Measurements from ENCODE around the gene NRSN1. TPM values are rescaled to one million over a fixed set of nuclear protein-coding genes. Genes with fewer than 3 reads are reported as not detected.

Gene NRSN1
- total and polyA plus RNA-seq, 2 experiments from 2014 or later = 0.68 to 1.5 TPM

DNA sequence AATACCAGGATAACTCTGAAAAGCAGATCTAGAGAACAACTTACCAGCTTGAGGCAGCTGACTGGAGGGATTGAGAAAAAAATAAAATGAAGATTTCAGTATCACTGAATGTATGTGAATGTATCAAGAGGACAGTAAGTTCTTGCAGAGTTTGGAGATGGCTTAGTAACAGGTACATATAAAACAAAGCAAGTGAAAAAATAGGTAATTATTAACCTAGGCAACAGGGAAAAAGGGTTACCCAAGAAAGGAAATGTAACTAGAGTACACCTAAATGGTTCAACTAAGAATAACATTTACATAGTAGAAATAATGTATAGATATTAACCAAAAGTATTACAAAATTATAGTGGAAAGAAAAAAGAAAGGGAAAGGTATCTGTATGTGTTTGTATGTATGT lies 67.3 kb downstream of the NRSN1 start:
- no peak overlapping the region for H2AFZ ChIP-seq
- H3K27me3 Mint-ChIP-seq (ENCODE audit: insufficient read depth, low read depth, poor library complexity) = no peaks in the 10 kb centered on the region
- no peaks in the 10 kb centered on the region for H3K4me1 ChIP-seq (ENCODE audit: insufficient read depth)
- DNase-seq (ENCODE audit: low spot score) = no peak
- no peaks in the 10 kb centered on the region for H3K9me3 Mint-ChIP-seq
- H3K79me2 ChIP-seq (replicated peaks; ENCODE audit: insufficient read depth) = no peaks in the 10 kb centered on the region
- no peaks in the 10 kb centered on the region for H3F3A ChIP-seq (replicated peaks; ENCODE audit: low read depth)
- no peak for ATAC-seq
- H3K4me2 ChIP-seq = no peak overlapping the region
- no peaks in the 10 kb centered on the region for H3K27me3 ChIP-seq (ENCODE audit: insufficient read depth)
- TF ChIP-seq CREB1 (CRISPR knock-in tag; IDR thresholded peaks at IDR 0.05; ENCODE audit: low read depth) (no peak), EZH2 (IDR thresholded peaks at IDR 0.05; ENCODE audit: low read depth, unreplicated experiment) (no peak), ZNF114 (CRISPR knock-in tag; IDR thresholded peaks at IDR 0.05) (no peak)
- no peak overlapping the region for H3K4me3 ChIP-seq
- H3K27ac ChIP-seq (ENCODE audit: low read depth) = no peak overlapping the region
- no peaks in the 10 kb centered on the region for H3K36me3 Mint-ChIP-seq (ENCODE audit: low read depth)
- H3K4me3 Mint-ChIP-seq = no peak overlapping the region
- H4K20me1 ChIP-seq (replicated peaks; ENCODE audit: insufficient read depth) = no peaks in the 10 kb centered on the region
- H3K4me1 Mint-ChIP-seq = no peaks in the 10 kb centered on the region
- H3K36me3 ChIP-seq (ENCODE audit: insufficient read depth) = no peaks in the 10 kb centered on the region
- H3K27ac Mint-ChIP-seq = no peak overlapping the region
- H3K9me2 ChIP-seq (ENCODE audit: insufficient read depth) = 0 out of 2 replicates have a peak, but pooled peaks cover 4% of the 10 kb centered on the region

DNA sequence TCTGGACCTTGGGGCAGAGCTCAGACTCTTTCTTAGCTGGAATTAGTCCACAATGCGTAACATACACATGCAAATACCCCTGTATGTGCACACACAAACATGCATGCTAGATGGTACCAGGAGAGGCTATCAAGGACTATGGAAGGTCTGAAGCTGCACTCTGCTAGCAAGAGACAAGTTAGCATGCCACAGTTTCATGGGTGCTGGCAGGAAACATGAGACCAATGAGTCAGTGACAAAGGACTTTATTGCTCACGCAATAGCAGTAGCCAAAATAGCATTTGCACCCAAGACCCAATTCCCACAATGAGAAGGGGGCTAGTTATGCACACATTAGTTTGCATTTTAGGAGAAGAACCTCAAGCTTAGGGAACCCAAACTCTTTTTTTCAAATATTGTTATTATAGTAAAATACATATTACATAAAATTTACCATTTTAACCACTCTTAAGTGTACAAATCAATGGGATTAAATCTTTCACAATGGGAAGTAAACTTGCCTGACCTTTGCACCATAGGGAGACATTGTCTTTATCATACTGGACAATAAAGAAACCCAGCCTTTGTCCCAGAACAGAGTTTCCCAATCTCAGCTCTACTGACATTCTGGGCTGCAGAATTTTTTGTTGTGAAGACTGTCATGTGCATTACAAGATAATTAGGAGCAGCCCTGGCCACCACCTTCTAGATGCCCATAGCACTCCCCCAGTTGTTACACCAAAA lies 69.1 kb downstream of the NRSN1 start:
- Mint-ChIP-seq H3K4me3 (no peak overlapping the region), H3K9me3 (peaks cover 5% of the 10 kb centered on the region; the same call in 1 of the 3 replicates), H3K36me3 (ENCODE audit: low read depth) (no peaks in the 10 kb centered on the region), H3K27ac (no peak overlapping the region), H3K27me3 (ENCODE audit: insufficient read depth, low read depth, poor library complexity) (no peaks in the 10 kb centered on the region), H3K4me1 (no peaks in the 10 kb centered on the region)
- Histone ChIP-seq H3K9me2 (ENCODE audit: insufficient read depth) (0 out of 2 replicates have a peak, but pooled peaks cover 4% of the 10 kb centered on the region), H2AFZ (no peak overlapping the region), H3K27ac (ENCODE audit: low read depth) (no peak overlapping the region), H3K4me1 (ENCODE audit: insufficient read depth) (no peaks in the 10 kb centered on the region), H3K79me2 (replicated peaks; ENCODE audit: insufficient read depth) (no peaks in the 10 kb centered on the region), H3K4me3 (no peak overlapping the region), H3F3A (replicated peaks; ENCODE audit: low read depth) (no peaks in the 10 kb centered on the region), H4K20me1 (replicated peaks; ENCODE audit: insufficient read depth) (no peaks in the 10 kb centered on the region), H3K27me3 (ENCODE audit: insufficient read depth) (no peaks in the 10 kb centered on the region), H3K4me2 (no peak overlapping the region), H3K36me3 (ENCODE audit: insufficient read depth) (no peaks in the 10 kb centered on the region)
- TF ChIP-seq ZNF331 (CRISPR knock-in tag; IDR thresholded peaks at IDR 0.05; ENCODE audit: low read depth) (no peak), EZH2 (IDR thresholded peaks at IDR 0.05; ENCODE audit: low read depth, unreplicated experiment) (no peak), POLR2AphosphoS5 (IDR thresholded peaks at IDR 0.05; ENCODE audit: low read depth) (no peak), JUNB (IDR thresholded peaks at IDR 0.05; ENCODE audit: unreplicated experiment) (no peak), ZNF114 (CRISPR knock-in tag; IDR thresholded peaks at IDR 0.05) (no peak), STAT1 (IDR thresholded peaks at IDR 0.05; ENCODE audit: unreplicated experiment) (no peak), EZH2phosphoT487 (IDR thresholded peaks at IDR 0.05; ENCODE audit: unreplicated experiment) (no peak)
- TF ChIP-seq, protein P1, sequence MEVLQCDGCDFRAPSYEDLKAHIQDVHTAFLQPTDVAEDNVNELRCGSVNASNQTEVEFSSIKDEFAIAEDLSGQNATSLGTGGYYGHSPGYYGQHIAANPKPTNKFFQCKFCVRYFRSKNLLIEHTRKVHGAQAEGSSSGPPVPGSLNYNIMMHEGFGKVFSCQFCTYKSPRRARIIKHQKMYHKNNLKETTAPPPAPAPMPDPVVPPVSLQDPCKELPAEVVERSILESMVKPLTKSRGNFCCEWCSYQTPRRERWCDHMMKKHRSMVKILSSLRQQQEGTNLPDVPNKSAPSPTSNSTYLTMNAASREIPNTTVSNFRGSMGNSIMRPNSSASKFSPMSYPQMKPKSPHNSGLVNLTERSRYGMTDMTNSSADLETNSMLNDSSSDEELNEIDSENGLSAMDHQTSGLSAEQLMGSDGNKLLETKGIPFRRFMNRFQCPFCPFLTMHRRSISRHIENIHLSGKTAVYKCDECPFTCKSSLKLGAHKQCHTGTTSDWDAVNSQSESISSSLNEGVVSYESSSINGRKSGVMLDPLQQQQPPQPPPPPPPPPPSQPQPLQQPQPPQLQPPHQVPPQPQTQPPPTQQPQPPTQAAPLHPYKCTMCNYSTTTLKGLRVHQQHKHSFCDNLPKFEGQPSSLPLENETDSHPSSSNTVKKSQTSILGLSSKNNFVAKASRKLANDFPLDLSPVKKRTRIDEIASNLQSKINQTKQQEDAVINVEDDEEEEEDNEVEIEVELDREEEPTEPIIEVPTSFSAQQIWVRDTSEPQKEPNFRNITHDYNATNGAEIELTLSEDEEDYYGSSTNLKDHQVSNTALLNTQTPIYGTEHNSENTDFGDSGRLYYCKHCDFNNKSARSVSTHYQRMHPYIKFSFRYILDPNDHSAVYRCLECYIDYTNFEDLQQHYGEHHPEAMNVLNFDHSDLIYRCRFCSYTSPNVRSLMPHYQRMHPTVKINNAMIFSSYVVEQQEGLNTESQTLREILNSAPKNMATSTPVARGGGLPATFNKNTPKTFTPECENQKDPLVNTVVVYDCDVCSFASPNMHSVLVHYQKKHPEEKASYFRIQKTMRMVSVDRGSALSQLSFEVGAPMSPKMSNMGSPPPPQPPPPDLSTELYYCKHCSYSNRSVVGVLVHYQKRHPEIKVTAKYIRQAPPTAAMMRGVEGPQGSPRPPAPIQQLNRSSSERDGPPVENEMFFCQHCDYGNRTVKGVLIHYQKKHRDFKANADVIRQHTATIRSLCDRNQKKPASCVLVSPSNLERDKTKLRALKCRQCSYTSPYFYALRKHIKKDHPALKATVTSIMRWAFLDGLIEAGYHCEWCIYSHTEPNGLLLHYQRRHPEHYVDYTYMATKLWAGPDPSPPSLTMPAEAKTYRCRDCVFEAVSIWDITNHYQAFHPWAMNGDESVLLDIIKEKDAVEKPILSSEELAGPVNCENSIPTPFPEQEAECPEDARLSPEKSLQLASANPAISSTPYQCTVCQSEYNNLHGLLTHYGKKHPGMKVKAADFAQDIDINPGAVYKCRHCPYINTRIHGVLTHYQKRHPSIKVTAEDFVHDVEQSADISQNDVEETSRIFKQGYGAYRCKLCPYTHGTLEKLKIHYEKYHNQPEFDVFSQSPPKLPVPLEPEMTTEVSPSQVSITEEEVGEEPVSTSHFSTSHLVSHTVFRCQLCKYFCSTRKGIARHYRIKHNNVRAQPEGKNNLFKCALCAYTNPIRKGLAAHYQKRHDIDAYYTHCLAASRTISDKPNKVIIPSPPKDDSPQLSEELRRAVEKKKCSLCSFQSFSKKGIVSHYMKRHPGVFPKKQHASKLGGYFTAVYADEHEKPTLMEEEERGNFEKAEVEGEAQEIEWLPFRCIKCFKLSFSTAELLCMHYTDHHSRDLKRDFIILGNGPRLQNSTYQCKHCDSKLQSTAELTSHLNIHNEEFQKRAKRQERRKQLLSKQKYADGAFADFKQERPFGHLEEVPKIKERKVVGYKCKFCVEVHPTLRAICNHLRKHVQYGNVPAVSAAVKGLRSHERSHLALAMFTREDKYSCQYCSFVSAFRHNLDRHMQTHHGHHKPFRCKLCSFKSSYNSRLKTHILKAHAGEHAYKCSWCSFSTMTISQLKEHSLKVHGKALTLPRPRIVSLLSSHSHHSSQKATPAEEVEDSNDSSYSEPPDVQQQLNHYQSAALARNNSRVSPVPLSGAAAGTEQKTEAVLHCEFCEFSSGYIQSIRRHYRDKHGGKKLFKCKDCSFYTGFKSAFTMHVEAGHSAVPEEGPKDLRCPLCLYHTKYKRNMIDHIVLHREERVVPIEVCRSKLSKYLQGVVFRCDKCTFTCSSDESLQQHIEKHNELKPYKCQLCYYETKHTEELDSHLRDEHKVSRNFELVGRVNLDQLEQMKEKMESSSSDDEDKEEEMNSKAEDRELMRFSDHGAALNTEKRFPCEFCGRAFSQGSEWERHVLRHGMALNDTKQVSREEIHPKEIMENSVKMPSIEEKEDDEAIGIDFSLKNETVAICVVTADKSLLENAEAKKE (CRISPR knock-in tag; IDR thresholded peaks at IDR 0.05) = no peak
- TF ChIP-seq, protein P2, sequence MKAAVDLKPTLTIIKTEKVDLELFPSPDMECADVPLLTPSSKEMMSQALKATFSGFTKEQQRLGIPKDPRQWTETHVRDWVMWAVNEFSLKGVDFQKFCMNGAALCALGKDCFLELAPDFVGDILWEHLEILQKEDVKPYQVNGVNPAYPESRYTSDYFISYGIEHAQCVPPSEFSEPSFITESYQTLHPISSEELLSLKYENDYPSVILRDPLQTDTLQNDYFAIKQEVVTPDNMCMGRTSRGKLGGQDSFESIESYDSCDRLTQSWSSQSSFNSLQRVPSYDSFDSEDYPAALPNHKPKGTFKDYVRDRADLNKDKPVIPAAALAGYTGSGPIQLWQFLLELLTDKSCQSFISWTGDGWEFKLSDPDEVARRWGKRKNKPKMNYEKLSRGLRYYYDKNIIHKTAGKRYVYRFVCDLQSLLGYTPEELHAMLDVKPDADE (IDR thresholded peaks at IDR 0.05) = no peak
- TF ChIP-seq, protein P3, sequence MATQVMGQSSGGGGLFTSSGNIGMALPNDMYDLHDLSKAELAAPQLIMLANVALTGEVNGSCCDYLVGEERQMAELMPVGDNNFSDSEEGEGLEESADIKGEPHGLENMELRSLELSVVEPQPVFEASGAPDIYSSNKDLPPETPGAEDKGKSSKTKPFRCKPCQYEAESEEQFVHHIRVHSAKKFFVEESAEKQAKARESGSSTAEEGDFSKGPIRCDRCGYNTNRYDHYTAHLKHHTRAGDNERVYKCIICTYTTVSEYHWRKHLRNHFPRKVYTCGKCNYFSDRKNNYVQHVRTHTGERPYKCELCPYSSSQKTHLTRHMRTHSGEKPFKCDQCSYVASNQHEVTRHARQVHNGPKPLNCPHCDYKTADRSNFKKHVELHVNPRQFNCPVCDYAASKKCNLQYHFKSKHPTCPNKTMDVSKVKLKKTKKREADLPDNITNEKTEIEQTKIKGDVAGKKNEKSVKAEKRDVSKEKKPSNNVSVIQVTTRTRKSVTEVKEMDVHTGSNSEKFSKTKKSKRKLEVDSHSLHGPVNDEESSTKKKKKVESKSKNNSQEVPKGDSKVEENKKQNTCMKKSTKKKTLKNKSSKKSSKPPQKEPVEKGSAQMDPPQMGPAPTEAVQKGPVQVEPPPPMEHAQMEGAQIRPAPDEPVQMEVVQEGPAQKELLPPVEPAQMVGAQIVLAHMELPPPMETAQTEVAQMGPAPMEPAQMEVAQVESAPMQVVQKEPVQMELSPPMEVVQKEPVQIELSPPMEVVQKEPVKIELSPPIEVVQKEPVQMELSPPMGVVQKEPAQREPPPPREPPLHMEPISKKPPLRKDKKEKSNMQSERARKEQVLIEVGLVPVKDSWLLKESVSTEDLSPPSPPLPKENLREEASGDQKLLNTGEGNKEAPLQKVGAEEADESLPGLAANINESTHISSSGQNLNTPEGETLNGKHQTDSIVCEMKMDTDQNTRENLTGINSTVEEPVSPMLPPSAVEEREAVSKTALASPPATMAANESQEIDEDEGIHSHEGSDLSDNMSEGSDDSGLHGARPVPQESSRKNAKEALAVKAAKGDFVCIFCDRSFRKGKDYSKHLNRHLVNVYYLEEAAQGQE (IDR thresholded peaks at IDR 0.05; ENCODE audit: unreplicated experiment) = no peak
- ATAC-seq = no peak
- DNase-seq (ENCODE audit: low spot score) = no peak
